Stimulated activated CD4-positive, alpha-beta T cell treated with anti-CD3 and anti-CD28 coated beads, Interleukin-15, amount 100 ng/mL, for 48 hours (primary cell): Measurements from ENCODE around the gene LRRC4C.

ENCODE experiments used
- DNase-seq, 2 donors: peaks; one replicate each; pipeline ENCODE4 v3.0.0-alpha.2; 2020; ENCODE audit warnings: low read depth in 2 of 2

Gene LRRC4C

GRCh38 chr11:40099426-40100161 lies 1359.9 kb downstream of the LRRC4C start:
- no peak for DNase-seq

- DNase-seq = no peak
Measured at GRCh38 chr11:40095446-40095845, 1364.0 kb downstream of the LRRC4C start.

DNA sequence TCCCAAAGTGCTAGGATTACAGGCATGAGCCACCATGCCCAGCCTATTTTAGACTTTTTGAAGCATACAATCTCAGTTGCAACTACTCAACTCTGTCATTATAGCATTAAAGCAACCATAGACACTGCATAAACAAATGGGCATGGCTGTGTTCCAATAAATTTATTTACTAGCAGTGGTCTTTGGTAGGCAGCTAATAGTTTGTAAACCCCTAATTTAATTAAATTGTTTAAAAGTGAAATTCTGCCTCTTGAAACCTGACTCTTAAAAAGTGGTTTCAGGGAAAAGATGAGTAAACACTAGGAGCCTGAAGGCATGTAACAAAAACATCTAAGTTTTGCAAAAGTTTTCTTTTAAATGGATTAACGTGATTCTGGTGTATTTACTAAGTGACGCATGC lies 1364.5 kb downstream of the LRRC4C start:
- no peak for DNase-seq

- DNase-seq = no peak
Measured at GRCh38 chr11:40080434-40080833, 1379.0 kb downstream of the LRRC4C start.
